GM18499 (cell line): ENCODE results near the gene CHRNA5.
"Not testable (repeated sequence)": the region's sequence is repeated elsewhere in the genome, so short reads cannot be mapped to it uniquely, and the experiment has no call there.

Experiments
- ATAC-seq: cut with Tn5 transposase; IDR thresholded peaks from one replicate; pipeline ENCODE4 v1.9.1; 2021; ENCODE audit warnings: moderate number of reproducible peaks; ENCODE audit not compliant: insufficient read depth, unreplicated experiment

CHRNA5 gene

DNA sequence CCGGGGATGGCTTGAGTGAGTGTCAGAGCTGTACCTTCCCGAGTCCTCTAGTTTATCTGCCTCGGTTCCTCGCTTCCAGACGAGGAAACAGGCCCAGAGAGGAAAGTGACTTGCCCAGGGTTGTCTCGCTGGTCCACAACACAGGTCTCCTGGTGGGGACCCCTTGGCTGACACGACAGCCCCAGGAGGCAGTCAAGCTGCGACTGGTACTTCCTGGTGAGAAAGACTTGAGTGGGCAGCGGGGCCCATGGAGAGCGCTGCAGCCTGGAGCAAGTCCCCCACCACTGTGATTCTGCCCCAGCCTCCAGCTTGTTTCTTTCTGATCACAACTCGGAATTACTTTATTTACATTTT lies 600 bp upstream of the CHRNA5 start:
- no peak for ATAC-seq

GRCh38 chr15:78565951-78566774 lies 843 bp downstream of the CHRNA5 start:
- ATAC-seq = no peak

- no peak for ATAC-seq
Observed at GRCh38 chr15:78567531-78567930, 2.2 kb downstream of the CHRNA5 start.

GRCh38 chr15:78570710-78571109 lies 5.4 kb downstream of the CHRNA5 start:
- no peak for ATAC-seq

DNA sequence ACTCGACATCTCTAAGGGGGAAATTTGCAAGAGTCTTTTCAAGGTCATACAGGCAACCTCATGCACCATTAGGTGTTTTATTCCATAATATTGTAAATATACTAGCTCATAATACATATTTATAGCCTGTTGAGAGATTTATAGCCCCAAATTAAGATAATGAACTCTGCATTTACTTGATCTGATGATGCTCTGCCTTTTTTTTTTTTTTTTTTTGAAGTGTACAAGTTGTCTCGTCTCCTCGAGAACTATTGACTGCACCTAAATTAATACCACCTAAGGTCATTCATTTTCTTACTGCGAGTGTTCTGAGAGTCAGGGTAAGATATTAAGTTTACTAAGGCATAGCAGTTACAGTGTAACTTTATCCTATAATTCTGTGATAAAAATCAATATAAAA lies 6.1 kb downstream of the CHRNA5 start:
- no peak for ATAC-seq

GRCh38 chr15:78573416-78573815 lies 8.1 kb downstream of the CHRNA5 start:
- ATAC-seq = no peak

- no peak for ATAC-seq
Observed at GRCh38 chr15:78574944-78575343, 9.6 kb downstream of the CHRNA5 start.

DNA sequence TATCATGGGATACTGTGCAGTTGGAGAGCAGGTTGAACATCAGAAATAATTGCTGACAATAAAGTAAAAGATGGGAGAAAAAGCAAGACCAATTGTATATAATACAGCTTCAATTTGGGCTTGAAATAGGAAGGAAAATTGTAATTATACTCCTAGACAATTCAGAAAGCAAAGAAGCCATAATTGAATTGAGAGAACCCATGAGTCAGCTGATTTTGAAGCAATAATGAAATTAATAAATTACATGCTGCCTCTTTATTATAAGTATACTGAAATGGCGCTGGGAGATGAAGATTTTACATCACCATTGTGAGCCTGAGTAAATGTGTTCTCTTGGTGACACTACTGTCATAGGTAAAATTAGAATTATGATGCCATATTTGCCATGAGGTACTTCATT lies 32.3 kb downstream of the CHRNA5 start:
- no peak for ATAC-seq

- no peak for ATAC-seq
Observed at GRCh38 chr15:78598348-78598747, 33.0 kb downstream of the CHRNA5 start.

- ATAC-seq = no peak
Observed at GRCh38 chr15:78599189-78599588, 33.9 kb downstream of the CHRNA5 start.

GRCh38 chr15:78603467-78603866 lies 38.1 kb downstream of the CHRNA5 start:
- no peak for ATAC-seq

GRCh38 chr15:78604420-78604819 lies 39.1 kb downstream of the CHRNA5 start:
- no peak for ATAC-seq

DNA sequence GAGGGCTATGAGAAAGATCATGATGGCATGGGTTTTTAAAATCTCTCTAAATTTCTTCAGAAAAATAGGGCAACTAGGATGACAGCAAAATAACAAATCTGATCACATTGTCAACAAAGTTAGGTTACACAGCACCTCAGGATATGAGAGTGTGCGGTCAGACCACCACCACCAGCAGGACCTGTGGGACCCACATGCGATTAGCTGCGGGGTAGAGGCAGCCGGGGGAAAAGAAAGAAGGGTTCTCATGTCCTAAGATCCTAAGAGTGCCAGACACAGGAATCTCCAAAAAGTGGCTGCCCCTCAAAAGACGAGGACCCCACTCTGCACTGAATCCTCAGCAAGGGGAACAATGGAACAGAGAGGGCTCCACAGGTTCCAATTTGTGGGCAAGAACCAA lies 39.9 kb downstream of the CHRNA5 start:
- no peak for ATAC-seq

GRCh38 chr15:78605680-78606079 lies 40.4 kb downstream of the CHRNA5 start:
- ATAC-seq = no peak

DNA sequence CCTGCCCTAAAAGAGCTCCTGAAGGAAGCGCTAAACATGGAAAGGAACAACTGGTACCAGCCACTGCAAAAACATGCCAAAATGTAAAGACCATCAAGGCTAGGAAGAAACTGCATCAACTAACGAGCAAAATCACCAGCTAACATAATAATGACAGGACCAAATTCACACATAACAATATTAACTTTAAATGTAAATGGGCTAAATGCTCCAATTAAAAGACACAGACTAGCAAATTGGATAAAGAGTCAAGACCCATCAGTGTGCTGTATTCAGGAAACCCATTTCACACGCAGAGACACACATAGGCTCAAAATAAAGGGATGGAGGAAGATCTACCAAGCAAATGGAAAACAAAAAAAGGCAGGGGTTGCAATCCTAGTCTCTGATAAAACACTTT lies 44.2 kb downstream of the CHRNA5 start:
- not testable (repeated sequence) for ATAC-seq

- no peak for ATAC-seq
Observed at GRCh38 chr15:78614021-78614420, 48.7 kb downstream of the CHRNA5 start.

- no peak for ATAC-seq
Observed at GRCh38 chr15:78615151-78615589, 49.9 kb downstream of the CHRNA5 start.

- no peak for ATAC-seq
Observed at GRCh38 chr15:78616506-78616905, 51.2 kb downstream of the CHRNA5 start.

DNA sequence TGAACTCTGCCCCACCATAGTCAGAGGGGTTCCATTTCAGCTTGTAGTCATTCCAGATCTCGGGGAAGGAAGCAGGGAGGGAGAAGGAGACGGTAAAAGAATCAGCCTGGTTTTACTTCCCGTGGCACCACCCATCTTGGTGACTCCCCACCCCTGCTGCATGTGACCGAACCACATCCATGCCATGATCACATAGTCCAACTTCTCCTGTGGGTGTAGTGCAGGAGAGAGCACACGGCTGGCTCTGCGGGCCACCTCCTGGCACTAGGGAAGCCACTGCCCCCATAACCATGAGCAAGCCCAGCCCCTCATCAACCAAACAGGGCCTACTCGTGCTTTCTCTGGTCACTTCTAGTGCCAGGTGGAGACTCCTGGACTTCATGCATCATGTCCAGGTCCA lies 51.8 kb downstream of the CHRNA5 start:
- no peak for ATAC-seq

DNA sequence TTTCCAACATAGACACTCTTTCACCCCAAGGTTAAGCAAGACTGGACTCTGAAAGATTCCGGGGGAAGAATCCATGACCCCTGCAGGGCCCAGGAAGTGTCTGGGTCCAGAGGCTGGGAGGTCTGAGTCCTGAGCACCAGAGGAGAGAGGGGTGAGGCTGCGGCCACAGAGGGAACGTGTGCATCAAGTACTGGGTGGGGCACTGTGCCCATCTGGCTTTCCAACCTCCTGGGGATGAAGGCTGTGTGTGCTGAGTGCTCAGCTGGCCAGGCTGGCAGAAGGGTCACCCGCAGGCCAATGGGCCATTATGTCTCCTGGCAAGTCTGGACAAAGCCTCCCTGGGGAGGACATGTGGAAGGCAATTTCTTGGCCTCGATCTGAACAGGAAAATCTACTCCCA lies 52.2 kb downstream of the CHRNA5 start:
- ATAC-seq = no peak

GRCh38 chr15:78618064-78618463 lies 52.7 kb downstream of the CHRNA5 start:
- ATAC-seq = no peak

GRCh38 chr15:78618490-78618934 lies 53.2 kb downstream of the CHRNA5 start:
- no peak for ATAC-seq
